ENCODE results near the gene RRBP1.

DNA sequence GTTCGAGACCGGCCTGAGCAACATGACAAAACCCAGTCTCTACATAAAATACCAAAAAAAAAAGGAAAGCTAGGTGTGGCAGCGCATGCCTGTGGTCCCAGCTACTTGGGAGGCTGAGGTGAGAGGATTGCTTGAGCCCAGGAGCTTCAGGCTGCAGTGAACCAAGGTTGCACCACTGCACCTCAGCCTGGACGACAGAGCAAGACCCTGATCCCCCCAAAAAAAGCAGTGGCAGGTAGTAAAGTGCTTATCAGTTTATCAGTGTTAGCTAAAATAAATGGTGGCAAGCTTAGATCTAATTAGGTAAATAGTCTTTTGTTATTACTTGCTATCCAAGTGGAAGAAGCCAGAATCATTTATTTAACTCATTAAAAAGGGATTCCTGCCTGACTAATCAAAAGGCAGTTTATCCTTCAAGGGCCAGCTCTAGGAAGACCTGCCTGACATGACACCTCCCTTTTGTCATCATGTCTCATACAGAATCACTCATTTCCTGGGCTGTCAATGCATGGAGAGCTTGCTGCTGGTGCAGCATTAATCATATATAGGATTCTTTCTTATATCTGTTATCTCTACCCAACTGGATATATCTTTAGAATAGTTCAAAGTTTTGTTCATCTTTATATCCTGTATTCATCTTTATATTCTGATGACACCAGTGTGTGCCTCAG, 102.5 kb downstream of the RRBP1 start:
- no peak for TF ChIP-seq CTCF (IDR thresholded peaks at IDR 0.05; ENCODE audit: poor library complexity)
- TF ChIP-seq EZH2 (IDR thresholded peaks at IDR 0.05; ENCODE audit: borderline replicate concordance) = no peak
- no peak for TF ChIP-seq EZH2phosphoT487 (IDR thresholded peaks at IDR 0.05; ENCODE audit: low read depth, severe bottlenecking, unreplicated experiment)

Data from hepatocyte (in vitro differentiated cells).